GM12891 (cell line): ENCODE data around the gene SLC35E2B.

Experiments
- PAX5 ChIP-seq: IDR thresholded peaks from 2 replicates; pipeline ENCODE4 v1.6.1; 2011; ENCODE audit warnings: low read length, moderate library complexity, mild to moderate bottlenecking; ENCODE audit not compliant: insufficient read depth, severe bottlenecking
- POLR2A ChIP-seq: IDR thresholded peaks from 2 replicates; pipeline ENCODE4 v1.6.1; 2011; ENCODE audit warnings: low read depth, low read length, control low read depth
- POLR2AphosphoS5 ChIP-seq: IDR thresholded peaks from 2 replicates; pipeline ENCODE4 v1.6.1; 2011; ENCODE audit warnings: low read depth, low read length, control low read depth
- POU2F2 ChIP-seq: IDR thresholded peaks from 2 replicates; pipeline ENCODE4 v1.6.1; 2011; ENCODE audit warnings: low read depth, mild to moderate bottlenecking, control low read depth, low read length, moderate library complexity
- SPI1 ChIP-seq: IDR thresholded peaks from 2 replicates; pipeline ENCODE4 v1.6.1; 2011; ENCODE audit warnings: low read depth, low read length, control low read depth

- TF ChIP-seq POLR2AphosphoS5 = no peak
- TF ChIP-seq PAX5 = no peak
- no peak for TF ChIP-seq POLR2A
- TF ChIP-seq SPI1 = no peak
- TF ChIP-seq POU2F2 = no peak
Measured at GRCh38 chr1:1631782-1632420, 60.7 kb downstream of the SLC35E2B start, which contains the start of gene MMP23B.
